GM21367 (cell line): ENCODE results near the gene DONSON.

Source experiments
- ATAC-seq: cut with Tn5 transposase; IDR thresholded peaks from one replicate; pipeline ENCODE4 v1.9.1; 2021; ENCODE audit not compliant: unreplicated experiment

Gene DONSON

DNA sequence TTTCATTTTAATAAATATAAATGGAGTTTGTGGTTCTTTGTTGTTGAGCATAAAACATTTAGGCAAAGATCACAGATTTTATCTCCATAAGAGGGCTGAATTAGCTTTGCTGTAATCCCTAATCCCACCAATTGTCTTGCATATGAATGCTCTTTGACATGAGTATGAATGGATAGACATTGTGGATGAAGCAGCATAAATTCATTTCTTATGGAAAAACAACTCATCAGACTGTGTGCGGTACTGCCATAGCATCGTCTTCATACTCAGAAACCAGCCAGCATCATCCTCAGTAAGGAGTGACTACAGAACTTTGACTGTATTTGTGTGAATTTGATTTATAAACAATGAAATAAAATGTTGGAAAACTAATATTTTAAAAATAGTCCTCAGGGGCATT, 26.1 kb downstream of the DONSON start:
- no peak for ATAC-seq

DNA sequence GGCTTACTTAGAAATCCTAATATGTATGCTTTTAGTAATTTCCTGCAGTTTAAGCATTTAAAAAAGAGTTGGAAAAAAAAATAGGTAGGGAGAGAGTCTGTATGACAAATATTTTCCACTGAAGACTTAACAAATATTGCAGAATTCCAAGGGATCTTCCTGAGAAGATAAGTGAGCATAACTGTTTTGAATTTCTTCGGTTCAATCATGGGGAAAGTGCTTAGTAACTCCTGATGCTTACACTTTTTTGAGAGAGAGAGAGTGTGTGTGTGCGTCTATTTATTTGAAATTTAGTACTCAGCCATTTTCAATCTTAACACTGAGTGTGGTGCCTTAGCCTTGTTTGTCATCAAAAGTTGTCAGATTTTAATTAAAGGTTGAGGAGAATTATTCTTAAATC, 27.1 kb downstream of the DONSON start:
- no peak for ATAC-seq

DNA sequence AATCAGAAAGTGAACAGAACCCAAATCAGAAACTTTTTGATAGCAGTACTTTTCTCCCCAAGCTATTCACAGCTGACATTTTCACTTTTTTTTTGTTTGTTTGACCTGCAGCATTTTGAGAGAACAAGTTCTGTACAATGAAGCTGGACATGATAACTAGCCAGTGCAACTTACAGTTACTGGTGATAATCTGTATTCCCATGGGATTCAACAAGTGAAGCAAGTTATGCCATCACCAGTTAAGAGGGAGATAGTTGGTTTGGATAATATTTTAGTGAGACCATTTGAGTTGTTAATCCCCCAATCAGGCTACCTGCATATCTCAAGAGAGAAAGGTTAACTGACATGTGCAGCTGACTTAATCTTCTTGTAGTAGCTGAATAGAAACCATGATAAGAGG, 27.5 kb downstream of the DONSON start:
- ATAC-seq: no peak

DNA sequence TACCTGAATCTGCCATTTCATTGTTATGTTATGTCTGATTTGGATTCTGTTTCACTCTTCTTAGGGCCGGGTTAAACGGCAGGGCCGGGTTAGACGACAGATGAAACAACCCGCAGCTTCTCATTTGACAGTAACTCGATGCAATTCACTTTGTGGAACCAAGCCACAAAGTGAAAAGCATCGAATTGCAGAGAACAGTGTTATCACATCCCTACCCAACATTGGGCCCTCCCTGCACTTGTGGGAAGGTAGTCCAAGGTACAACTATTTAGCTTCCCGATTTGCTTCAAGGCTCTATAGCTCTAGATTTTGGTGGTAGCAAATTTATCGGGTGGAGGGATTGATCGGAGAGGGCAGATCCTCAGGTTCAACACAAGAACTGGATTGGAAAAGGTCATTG, 28.7 kb downstream of the DONSON start:
- no peak for ATAC-seq

DNA sequence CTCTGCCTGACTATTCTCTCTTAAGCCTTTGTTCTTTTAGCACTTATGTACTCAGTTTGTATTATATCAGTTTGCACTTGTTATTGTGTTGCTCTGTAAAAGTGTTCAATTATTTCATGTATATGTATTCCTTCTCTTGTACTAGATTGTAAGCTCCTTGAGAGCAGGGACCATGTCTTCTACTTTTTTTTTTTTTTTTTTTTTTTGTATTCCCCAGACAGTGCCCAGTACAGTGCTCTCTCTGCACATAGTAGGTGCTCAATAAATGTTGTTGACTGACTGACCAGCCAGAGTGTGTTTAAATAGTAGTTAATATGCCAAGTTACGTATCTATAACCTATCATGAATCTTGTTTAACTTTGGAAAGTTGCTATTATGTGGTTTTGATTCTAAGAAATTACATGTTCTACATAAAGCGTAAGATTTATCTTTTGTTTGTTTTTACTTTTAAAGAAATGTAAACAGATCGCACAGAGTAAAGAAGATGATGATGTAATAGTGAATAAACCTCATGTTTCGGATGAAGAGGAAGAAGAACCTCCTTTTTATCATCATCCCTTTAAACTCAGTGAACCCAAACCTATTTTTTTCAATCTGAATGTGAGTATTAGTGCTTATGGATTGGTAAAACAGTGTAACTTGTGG, 29.6 kb downstream of the DONSON start:
- no peak for ATAC-seq

DNA sequence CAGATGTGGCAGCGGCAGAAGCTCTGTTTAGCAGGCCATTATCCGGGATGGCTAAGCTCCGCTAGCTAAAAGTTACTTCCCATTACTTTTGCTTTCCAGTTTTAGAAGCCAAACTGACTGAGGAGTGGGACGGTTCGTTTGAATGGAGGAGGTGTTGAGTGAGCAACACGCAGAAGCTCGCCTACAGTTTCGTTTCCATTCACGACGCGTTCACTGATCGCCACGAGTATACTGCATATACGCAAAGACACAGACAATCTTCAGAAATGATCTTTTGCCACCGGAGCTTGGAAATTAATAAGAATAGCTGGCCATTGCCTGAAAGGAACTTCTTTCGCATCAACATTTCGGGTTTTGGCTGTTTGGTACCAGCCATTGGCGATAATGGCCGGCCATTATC, 31.0 kb downstream of the DONSON start:
- no peak for ATAC-seq

DNA sequence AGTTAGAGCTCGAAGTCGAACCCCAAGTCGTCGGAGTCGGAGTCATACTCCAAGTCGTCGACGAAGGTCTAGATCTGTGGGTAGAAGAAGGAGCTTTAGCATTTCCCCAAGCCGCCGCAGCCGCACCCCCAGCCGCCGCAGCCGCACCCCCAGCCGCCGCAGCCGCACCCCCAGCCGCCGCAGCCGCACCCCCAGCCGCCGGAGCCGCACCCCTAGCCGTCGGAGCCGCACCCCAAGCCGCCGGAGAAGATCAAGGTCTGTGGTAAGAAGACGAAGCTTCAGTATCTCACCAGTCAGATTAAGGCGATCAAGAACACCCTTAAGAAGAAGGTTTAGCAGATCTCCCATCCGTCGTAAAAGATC, 33.5 kb downstream of the DONSON start:
- no peak for ATAC-seq

DNA sequence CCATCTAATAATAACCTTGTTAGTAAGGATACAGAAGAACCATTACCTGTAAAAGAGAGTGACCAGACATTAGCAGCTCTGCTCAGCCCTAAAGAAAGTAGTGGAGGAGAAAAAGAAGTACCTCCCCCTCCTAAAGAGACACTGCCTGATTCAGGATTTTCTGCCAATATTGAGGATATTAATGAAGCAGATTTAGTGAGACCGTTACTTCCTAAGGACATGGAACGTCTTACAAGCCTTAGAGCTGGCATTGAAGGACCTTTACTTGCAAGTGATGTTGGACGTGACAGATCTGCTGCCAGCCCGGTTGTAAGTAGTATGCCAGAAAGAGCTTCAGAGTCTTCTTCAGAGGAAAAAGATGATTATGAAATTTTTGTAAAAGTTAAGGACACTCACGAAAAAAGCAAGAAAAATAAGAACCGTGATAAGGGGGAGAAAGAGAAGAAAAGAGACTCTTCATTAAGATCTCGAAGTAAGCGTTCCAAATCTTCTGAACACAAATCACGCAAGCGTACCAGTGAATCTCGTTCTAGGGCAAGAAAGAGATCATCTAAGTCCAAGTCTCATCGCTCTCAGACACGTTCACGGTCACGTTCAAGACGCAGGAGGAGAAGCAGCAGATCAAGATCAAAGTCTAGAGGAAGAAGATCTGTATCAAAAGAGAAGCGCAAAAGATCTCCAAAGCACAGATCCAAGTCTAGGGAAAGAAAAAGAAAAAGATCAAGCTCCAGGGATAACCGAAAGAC, 34.1 kb downstream of the DONSON start:
- ATAC-seq: no peak

DNA sequence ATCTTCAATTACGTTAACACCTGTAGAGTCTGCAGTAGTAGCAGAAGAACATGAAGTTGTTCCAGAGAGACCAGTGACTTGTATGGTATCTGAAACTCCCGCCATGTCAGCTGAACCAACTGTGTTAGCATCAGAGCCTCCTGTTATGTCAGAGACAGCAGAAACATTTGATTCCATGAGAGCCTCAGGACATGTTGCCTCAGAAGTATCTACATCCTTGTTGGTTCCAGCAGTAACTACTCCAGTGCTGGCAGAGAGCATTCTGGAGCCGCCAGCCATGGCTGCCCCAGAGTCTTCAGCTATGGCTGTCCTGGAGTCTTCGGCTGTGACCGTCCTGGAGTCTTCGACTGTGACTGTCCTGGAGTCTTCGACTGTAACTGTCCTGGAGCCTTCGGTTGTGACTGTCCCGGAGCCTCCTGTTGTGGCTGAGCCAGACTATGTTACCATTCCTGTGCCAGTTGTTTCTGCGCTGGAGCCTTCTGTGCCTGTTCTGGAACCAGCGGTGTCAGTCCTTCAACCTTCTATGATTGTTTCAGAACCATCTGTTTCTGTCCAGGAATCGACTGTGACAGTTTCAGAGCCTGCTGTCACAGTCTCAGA, 35.4 kb downstream of the DONSON start:
- no peak for ATAC-seq

DNA sequence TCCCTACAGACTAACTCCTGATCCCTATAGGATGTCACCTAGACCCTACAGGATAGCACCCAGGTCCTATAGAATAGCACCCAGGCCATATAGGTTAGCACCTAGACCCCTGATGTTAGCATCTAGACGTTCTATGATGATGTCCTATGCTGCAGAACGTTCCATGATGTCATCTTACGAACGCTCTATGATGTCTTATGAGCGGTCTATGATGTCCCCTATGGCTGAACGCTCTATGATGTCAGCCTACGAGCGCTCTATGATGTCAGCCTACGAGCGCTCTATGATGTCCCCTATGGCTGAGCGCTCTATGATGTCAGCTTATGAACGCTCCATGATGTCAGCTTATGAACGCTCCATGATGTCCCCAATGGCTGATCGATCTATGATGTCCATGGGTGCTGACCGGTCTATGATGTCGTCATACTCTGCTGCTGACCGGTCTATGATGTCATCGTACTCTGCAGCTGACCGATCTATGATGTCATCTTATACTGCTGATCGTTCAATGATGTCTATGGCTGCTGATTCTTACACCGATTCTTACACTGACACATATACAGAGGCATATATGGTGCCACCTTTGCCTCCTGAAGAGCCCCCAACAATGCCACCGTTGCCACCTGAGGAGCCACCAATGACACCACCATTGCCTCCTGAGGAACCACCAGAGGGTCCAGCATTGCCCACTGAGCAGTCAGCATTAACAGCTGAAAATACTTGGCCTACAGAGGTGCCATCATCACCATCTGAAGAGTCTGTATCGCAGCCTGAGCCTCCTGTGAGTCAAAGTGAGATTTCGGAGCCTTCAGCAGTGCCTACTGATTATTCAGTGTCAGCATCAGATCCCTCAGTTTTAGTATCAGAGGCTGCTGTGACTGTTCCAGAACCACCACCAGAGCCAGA, 36.1 kb downstream of the DONSON start:
- ATAC-seq: no peak

DNA sequence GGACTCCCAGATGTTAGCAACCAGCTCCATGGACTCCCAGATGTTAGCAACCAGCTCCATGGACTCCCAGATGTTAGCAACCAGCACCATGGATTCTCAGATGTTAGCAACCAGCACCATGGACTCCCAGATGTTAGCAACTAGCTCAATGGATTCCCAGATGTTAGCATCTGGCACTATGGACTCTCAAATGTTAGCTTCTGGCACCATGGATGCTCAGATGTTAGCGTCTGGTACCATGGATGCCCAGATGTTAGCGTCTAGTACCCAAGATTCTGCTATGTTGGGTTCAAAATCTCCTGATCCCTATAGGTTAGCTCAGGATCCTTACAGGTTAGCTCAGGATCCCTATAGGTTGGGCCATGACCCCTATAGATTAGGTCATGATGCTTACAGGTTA, 36.8 kb downstream of the DONSON start:
- no peak for ATAC-seq

DNA sequence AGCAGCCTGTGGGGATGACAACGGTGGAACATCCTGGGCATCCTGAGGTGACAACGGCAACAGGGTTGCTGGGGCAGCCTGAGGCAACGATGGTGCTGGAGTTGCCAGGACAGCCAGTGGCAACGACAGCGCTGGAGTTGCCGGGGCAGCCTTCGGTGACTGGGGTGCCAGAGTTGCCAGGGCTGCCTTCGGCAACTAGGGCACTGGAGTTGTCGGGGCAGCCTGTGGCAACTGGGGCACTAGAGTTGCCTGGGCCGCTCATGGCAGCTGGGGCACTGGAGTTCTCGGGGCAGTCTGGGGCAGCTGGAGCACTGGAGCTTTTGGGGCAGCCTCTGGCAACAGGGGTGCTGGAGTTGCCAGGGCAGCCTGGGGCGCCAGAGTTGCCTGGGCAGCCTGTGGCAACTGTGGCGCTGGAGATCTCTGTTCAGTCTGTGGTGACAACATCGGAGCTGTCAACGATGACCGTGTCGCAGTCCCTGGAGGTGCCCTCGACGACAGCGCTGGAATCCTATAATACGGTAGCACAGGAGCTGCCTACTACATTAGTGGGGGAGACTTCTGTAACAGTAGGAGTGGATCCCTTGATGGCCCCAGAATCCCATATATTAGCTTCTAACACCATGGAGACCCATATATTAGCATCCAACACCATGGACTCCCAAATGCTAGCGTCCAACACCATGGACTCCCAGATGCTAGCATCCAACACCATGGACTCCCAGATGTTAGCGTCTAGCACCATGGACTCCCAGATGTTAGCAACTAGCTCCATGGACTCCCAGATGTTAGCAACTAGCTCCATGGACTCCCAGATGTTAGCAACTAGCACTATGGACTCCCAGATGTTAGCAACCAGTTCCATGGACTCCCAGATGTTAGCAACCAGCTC, 37.5 kb downstream of the DONSON start:
- ATAC-seq: no peak

DNA sequence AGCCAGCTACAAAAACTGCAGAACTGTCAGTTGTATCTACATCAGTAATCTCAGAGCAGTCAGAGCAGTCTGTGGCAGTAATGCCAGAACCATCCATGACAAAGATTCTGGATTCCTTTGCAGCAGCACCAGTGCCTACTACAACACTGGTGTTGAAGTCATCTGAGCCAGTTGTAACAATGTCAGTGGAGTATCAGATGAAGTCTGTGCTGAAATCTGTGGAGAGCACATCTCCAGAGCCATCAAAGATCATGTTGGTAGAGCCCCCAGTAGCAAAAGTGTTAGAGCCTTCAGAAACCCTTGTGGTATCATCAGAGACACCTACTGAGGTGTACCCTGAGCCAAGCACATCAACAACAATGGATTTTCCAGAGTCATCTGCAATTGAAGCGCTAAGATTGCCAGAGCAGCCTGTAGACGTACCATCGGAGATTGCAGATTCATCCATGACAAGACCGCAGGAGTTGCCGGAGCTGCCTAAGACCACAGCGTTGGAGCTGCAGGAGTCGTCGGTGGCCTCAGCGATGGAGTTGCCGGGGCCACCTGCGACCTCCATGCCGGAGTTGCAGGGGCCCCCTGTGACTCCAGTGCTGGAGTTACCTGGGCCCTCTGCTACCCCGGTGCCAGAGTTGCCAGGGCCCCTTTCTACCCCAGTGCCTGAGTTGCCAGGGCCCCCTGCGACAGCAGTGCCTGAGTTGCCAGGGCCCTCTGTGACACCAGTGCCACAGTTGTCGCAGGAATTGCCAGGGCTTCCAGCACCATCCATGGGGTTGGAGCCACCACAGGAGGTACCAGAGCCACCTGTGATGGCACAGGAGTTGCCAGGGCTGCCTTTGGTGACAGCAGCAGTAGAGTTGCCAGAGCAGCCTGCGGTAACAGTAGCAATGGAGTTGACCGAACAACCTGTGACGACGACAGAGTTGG, 38.4 kb downstream of the DONSON start:
- ATAC-seq: no peak

DNA sequence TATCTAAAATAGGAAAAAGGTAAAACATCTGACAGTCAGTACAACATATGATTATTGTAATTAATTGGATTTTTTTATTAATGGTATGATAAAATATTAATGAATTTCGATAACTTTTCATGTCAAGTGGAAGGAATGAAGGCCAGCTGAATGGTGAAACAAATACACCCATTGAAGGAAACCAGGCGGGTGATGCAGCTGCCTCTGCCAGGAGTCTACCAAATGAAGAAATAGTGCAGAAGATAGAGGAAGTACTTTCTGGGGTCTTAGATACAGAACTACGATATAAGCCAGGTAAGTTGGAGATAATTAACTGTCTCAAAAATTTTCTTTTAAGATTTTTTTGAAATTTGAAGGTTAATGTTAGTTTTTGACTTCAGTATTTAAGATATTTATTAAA, 42.4 kb downstream of the DONSON start:
- no peak for ATAC-seq

DNA sequence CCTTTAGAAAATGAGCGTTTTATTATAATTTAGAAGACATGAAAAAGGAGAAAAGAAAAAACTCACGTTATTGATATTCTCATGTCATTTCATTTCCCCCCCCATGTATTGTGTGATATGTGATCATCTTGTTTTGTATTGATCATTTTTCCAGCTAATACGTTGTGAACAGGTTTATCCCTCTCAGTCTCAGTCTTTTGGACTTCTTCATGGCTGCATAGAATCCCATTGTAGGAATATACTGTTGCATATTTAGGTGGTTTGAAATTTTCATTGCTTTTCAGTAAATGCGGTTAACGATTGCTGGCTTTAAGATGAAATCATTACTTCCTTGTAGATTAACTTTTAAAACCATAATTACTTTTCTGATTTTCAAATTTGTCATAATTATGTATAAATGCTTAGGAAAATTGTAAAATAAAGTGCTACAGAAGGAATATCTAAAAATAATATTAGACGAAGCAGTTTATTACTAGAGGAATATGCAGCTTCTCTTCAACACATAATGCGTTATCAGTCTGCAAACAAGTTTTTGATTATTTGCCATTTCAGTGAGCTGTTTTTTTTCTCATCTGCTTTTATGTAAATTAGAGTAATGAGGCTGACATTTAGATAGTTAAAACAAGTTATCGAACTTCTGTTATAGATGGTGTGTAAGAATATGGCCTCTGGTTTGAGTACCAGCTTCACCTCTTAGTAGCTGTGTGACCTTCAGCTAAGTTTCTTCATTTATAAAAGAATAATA, 43.9 kb downstream of the DONSON start:
- no peak for ATAC-seq

DNA sequence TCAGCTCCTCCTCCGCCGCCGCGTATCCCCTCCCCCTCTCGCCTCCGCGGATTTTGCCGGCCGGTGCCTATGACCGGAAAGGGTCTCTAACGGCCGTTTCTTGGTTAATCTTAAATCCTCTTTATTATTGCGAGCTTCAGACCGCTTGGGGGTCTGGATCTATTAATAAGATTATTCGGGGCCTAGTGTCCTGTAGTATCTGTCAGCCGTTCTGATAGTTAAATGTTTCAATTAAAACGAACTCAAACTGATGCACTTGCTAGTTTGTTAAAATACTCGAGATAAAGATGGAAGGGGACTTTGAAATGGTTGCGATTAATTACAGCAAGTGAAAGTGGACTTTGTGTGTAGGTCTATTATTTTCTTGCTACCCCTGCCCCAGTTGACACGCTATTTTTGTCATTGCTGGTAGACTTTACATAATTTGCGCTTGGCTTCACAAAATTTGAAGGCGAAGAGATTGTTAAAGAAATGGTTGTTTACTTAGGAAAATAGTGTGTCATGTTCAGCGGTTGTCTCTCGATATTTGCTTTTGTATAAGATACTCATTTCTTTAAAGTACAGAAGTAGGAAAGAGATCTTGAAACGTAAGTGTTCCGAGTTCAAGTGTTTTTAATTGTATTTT, 44.9 kb downstream of the DONSON start:
- no peak for ATAC-seq

DNA sequence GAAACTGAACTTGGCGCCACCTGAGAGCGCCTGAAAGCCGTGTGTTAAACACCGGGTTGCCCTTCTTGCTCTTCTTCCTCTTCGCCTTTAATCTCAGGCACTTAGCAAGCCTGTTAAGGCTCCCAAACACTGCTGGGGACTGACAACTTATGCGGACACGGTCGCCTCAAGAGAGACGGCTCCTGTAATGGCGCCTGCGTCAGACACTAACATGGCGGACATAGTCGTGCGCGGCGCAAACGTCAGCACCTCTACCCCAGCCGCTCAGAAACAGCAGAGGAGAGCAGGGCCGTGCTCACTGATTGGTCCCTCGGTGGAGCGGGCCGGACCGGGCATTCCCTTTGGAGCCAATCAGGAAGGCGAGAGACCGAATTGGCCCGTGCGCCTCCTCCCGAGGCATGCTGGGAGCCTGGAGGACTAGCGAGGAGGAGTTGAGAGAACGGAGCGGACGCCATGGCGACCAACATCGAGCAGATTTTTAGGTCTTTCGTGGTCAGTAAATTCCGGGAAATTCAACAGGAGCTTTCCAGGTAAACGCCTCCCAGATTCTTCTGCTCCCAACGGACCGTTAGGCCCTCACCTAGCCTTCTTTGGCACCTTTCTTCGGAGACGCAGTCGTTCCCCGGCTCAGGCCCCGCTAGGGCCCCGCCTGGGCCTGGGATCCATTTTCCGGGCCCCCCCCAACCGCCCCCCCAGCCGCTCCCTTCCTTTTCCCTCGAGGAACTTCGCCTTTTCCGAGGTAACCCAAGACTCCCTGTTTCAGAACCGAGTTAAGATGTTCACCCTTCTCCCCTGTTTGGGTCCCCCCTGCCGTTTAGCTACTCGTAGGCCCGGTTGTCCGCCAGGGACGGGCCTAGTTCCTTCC, 45.6 kb downstream of the DONSON start, which contains the start of gene SON:
SON (plus strand) TSS at position 399 of the 865 bp plus-strand sequence; CDS start at position 454, 55 bp downstream.
- ATAC-seq: peak; percentile 91
